DND-41 (cell line): ENCODE data around the gene ZNF500.

ENCODE experiments used
- EZH2 ChIP-seq: IDR thresholded peaks from 3 replicates; pipeline ENCODE4 v1.6.1; 2012; ENCODE audit warnings: borderline replicate concordance, low read depth, mild to moderate bottlenecking, moderate library complexity, low read length, inconsistent platforms; ENCODE audit not compliant: severe bottlenecking
- TF ChIP-seq, protein P1 (sequence below): IDR thresholded peaks from 2 replicates; pipeline ENCODE4 v1.5.1; 2012; ENCODE audit warnings: borderline replicate concordance, low read length, moderate library complexity, mild to moderate bottlenecking; ENCODE audit not compliant: poor library complexity, severe bottlenecking; ENCODE audit errors: extremely low read depth

DNA sequence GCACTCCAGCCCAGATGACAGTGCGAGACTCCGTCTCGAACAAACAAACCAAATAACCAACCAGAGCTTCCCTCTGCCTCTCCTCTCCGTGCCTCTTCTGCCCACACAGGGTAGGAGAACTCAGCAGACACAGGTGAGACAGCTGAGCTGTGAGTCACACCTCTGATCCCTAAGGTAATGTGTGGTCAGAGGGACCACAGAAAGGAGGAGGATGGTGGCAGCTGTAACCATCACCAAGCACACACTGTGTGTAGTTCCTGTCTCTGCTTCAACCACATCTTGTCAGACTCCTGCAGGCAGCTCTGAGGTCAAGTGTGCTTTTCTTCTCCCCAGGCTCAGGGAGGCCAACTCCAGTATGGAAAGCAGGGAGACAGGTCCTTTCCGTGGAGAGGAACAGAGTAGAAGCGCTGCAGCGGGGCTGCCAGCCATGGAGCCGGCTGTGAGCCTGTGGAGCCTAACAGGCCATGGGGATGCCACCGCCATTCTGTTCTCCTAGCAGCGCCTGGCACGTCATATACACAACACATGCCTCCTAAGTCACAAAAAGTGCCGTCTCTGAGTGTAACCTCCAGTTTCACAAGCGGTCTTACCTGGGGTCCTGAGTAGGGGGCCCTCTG, 66.5 kb downstream of the ZNF500 start:
- TF ChIP-seq, protein P1, sequence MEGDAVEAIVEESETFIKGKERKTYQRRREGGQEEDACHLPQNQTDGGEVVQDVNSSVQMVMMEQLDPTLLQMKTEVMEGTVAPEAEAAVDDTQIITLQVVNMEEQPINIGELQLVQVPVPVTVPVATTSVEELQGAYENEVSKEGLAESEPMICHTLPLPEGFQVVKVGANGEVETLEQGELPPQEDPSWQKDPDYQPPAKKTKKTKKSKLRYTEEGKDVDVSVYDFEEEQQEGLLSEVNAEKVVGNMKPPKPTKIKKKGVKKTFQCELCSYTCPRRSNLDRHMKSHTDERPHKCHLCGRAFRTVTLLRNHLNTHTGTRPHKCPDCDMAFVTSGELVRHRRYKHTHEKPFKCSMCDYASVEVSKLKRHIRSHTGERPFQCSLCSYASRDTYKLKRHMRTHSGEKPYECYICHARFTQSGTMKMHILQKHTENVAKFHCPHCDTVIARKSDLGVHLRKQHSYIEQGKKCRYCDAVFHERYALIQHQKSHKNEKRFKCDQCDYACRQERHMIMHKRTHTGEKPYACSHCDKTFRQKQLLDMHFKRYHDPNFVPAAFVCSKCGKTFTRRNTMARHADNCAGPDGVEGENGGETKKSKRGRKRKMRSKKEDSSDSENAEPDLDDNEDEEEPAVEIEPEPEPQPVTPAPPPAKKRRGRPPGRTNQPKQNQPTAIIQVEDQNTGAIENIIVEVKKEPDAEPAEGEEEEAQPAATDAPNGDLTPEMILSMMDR = no peak
- TF ChIP-seq EZH2 = no peak
